ENCODE results near the gene FGR.

GRCh38 chr1:27611450-27611849, 23.5 kb downstream of the FGR start:
- TF ChIP-seq EP300 (IDR thresholded peaks at IDR 0.05; ENCODE audit: borderline replicate concordance in 1 of 2, low read depth in 1 of 2, low read length in 1 of 2): no peak
- TF ChIP-seq SMC3 (IDR thresholded peaks at IDR 0.05; ENCODE audit: low read depth, low read length): no peak
- TF ChIP-seq NRF1 (IDR thresholded peaks at IDR 0.05; ENCODE audit: low read depth, low read length): no peak
- no peak for TF ChIP-seq CTCF (IDR thresholded peaks at IDR 0.05)
- no peak for TF ChIP-seq TEAD4 (IDR thresholded peaks at IDR 0.05; ENCODE audit: borderline replicate concordance, insufficient read depth)
- no peak for TF ChIP-seq SIN3A (IDR thresholded peaks at IDR 0.05; ENCODE audit: borderline replicate concordance, low read depth, low read length)
